ES-I3 (cell line): ENCODE data around the gene C10orf71.

Source experiments
- H3K36me3 ChIP-seq: 2 replicates; pipeline ENCODE4 v1.6.1; 2013; ENCODE audit warnings: mild to moderate bottlenecking, low read length, control low read depth, moderate library complexity; ENCODE audit not compliant: insufficient read depth
- H3K4me1 ChIP-seq: 2 replicates; pipeline ENCODE4 v1.6.1; 2013; ENCODE audit warnings: mild to moderate bottlenecking, control low read depth, low read length; ENCODE audit not compliant: insufficient read depth
- H3K9ac ChIP-seq: 2 replicates; pipeline ENCODE4 v1.6.1; 2013; ENCODE audit warnings: low read depth, mild to moderate bottlenecking, low read length, moderate library complexity
- H3K9me3 ChIP-seq: 2 replicates; pipeline ENCODE4 v1.6.1; 2013; ENCODE audit warnings: mild to moderate bottlenecking, low read length, moderate library complexity; ENCODE audit not compliant: control insufficient read depth, insufficient read depth

Gene C10orf71

DNA sequence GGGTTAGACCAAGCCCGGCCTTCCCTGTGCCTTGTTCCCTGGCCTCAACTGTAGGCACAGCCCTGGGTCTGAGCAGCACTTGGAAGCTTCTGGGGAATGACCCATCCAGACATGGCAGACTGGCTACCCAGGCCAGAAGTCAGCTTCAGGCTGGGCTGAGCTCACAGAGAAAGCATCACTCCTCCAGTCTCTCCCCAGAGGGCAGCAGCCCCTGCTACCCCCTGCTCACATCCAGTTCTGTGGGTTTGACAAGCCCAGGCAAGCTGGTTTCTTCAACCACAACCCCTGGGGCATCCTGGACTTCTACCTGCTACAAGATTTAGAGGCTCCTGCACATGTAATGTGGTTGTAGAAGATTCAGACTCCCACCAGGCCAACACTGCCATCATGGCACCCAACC lies 9.0 kb downstream of the C10orf71 start:
- Histone ChIP-seq H3K9me3 (no peaks in the 10 kb centered on the region), H3K9ac (no peak overlapping the region), H3K36me3 (no peaks in the 10 kb centered on the region), H3K4me1 (no peaks in the 10 kb centered on the region)

DNA sequence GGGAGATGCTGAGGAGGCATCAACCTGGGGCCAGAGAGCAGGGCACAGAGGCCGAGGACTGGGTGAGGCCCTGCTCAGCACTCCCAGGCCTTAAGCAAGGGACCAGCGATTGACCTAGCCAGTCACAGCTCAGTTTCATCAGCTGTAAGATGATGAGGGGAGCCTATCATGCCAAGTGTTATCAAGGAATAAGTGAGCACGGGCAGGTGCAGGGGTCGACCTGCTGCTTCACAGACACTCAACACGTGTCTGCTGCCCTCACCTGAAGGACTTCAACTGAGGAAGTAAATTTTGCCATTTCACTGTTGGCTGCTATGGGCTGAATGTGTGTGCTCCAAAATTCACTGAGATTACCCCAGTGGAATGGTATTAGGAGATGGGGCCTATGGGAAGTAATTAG lies 9.9 kb downstream of the C10orf71 start:
- Histone ChIP-seq H3K36me3 (no peaks in the 10 kb centered on the region), H3K9me3 (no peaks in the 10 kb centered on the region), H3K4me1 (no peaks in the 10 kb centered on the region), H3K9ac (no peak overlapping the region)

- no peaks in the 10 kb centered on the region for H3K9me3 ChIP-seq
Measured at GRCh38 chr10:49309691-49310411, 10.9 kb downstream of the C10orf71 start.

DNA sequence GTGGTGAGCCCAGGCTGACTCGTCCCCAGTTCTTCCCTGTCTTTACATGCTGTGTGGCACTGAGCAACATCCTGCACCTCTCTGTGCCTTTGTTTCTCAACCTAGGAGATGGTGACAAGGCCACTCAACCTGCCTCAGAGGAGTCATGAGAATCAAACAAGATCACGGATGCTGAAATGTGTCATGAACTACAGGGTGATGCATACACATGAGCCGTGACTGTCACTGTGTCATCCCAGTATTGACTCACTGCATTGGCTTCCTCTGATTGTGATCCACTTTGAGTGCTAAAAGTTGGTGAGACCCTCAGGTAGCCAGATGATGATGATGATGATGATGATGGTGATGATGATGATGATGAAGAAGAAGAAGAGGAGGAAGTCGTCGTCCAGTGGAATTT lies 11.5 kb downstream of the C10orf71 start:
- Histone ChIP-seq H3K4me1 (no peaks in the 10 kb centered on the region), H3K9ac (no peak overlapping the region), H3K9me3 (no peaks in the 10 kb centered on the region), H3K36me3 (no peaks in the 10 kb centered on the region)

More at GRCh38 chr10:49309691-49310411, 10.9 kb downstream of the C10orf71 start:
- no peaks in the 10 kb centered on the region for H3K4me1 ChIP-seq
- H3K36me3 ChIP-seq, result no peaks in the 10 kb centered on the region
- H3K9ac ChIP-seq, result no peak overlapping the region

DNA sequence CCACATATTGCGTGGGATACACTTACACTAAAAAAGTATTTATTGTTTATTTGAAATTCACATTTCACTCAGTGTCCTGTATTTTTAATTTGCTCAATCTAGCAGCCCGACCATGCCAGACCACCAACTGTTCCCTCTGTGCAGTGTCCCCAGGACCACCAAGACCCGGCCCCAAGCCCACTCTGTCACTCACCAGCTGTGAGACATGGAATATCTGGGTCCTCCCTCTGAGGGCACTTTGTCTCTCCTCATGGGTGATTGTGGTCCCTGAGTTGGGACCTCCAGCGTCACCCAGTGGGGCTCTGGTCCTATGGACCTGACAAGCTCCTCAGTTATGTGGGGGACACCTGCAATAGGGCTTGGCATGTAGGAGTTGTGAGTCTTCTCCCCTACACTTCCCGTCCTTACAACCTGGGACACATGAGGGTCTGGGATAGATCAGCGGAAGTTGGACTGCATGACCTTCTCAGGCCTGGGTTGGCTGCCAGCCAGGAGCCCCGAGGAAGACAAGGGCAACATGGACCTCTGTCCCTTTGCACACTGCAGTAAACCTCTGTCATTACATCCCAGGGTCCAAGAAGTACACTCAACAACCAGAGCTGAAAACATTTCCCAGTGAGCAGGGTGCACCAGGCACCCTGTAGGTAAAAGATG lies 12.1 kb downstream of the C10orf71 start:
- Histone ChIP-seq H3K4me1 (no peaks in the 10 kb centered on the region), H3K9ac (no peak overlapping the region), H3K9me3 (no peaks in the 10 kb centered on the region), H3K36me3 (no peaks in the 10 kb centered on the region)

- no peaks in the 10 kb centered on the region for H3K36me3 ChIP-seq
- no peaks in the 10 kb centered on the region for H3K4me1 ChIP-seq
- H3K9me3 ChIP-seq, result no peaks in the 10 kb centered on the region
- no peak overlapping the region for H3K9ac ChIP-seq
Measured at GRCh38 chr10:49311555-49312236, 12.7 kb downstream of the C10orf71 start.

- Histone ChIP-seq H3K4me1 (no peaks in the 10 kb centered on the region), H3K9ac (no peak overlapping the region), H3K9me3 (no peaks in the 10 kb centered on the region), H3K36me3 (no peaks in the 10 kb centered on the region)
Measured at GRCh38 chr10:49312246-49312869, 13.4 kb downstream of the C10orf71 start.

DNA sequence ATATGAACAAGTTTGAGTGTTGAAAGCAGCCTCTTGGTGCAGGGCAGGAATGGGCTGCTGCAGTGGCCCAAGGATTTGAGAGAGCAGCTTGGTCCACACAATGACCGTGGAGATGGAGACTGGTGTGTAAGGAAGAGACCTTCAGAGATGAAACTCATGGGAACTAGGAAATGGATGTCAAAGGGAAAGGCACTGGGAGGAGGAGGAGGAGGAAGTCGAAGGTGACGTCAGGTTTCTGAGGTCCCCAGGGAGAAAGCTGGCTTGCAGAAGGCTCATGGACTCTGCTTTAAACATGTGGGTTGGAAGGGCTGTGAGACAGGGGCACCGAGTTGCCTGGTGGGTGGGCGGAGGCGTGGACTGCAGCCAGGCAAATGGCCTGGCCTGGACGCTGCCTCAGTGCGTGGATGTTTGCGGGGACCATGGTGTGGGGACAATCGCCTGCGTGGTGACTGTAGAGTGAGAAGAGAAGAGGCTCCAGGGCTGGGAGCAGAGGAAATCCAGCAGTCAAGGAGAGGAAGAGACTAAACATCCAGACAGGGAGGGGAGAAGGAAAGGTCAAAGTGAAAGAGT lies 14.6 kb downstream of the C10orf71 start:
- no peaks in the 10 kb centered on the region for H3K36me3 ChIP-seq
- H3K9me3 ChIP-seq, result no peaks in the 10 kb centered on the region
- no peak overlapping the region for H3K9ac ChIP-seq
- no peaks in the 10 kb centered on the region for H3K4me1 ChIP-seq

DNA sequence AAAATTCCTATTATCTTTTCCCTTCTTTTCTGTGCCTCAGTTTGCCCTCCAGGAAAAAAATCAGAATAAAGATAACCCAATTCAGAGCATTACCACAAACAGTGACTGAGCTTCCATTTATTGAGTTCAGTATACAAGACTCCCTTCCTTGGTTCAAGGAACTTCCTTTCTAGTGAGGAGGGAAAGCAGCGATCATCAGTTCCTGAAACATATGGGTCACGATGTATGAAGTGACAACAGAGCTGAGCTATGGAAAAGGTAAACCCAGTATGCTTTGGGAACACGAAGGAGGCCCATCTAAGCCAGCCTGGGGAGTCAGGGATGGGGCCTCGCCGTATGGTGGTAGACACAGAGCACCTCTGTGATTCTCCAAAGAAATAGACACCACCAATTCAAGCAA lies 15.8 kb downstream of the C10orf71 start:
- no peak overlapping the region for H3K9ac ChIP-seq

GRCh38 chr10:49318028-49318427 lies 19.1 kb downstream of the C10orf71 start:
- H3K36me3 ChIP-seq, result no peaks in the 10 kb centered on the region
- no peaks in the 10 kb centered on the region for H3K4me1 ChIP-seq
- no peaks in the 10 kb centered on the region for H3K9me3 ChIP-seq
- no peak overlapping the region for H3K9ac ChIP-seq

More for the DNA sequence above, 15.8 kb downstream of the C10orf71 start:
- Histone ChIP-seq H3K9me3 (no peaks in the 10 kb centered on the region), H3K36me3 (no peaks in the 10 kb centered on the region), H3K4me1 (no peaks in the 10 kb centered on the region)

GRCh38 chr10:49318755-49319154 lies 19.8 kb downstream of the C10orf71 start:
- Histone ChIP-seq H3K4me1 (no peaks in the 10 kb centered on the region), H3K36me3 (no peaks in the 10 kb centered on the region), H3K9me3 (no peaks in the 10 kb centered on the region), H3K9ac (no peak overlapping the region)

DNA sequence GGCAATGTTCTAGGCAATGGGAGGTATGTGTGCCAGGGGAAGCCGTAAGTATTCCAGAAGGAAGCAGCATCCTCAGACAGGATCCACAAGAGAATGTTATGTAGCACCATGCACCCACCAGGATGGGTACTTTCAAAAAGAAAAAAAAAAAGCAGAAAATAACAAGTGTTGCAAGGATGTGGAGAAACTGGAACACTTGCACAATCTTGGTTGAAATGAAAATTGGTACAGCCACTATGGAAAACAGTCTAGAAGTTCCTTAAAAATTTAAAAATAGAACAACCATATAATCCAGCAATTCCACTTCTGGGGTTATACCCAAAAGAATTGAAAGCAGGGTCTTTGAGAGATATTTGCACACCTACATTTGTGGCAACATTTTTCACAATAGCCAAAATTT lies 20.2 kb downstream of the C10orf71 start:
- no peaks in the 10 kb centered on the region for H3K36me3 ChIP-seq
- H3K9me3 ChIP-seq, result no peaks in the 10 kb centered on the region
- H3K9ac ChIP-seq, result no peak overlapping the region
- no peaks in the 10 kb centered on the region for H3K4me1 ChIP-seq

GRCh38 chr10:49320191-49320590 lies 21.2 kb downstream of the C10orf71 start:
- no peak overlapping the region for H3K9ac ChIP-seq
- no peaks in the 10 kb centered on the region for H3K9me3 ChIP-seq

GRCh38 chr10:49321021-49321420 lies 22.1 kb downstream of the C10orf71 start:
- Histone ChIP-seq H3K4me1 (no peaks in the 10 kb centered on the region), H3K36me3 (no peaks in the 10 kb centered on the region), H3K9me3 (no peaks in the 10 kb centered on the region), H3K9ac (no peak overlapping the region)

More at GRCh38 chr10:49320191-49320590, 21.2 kb downstream of the C10orf71 start:
- H3K36me3 ChIP-seq, result no peaks in the 10 kb centered on the region
- no peaks in the 10 kb centered on the region for H3K4me1 ChIP-seq
